NCI-H1694 (cell line): ENCODE data around the gene CYBRD1.
"Not testable (repeated sequence)": the region's sequence is repeated elsewhere in the genome, so short reads cannot be mapped to it uniquely, and the experiment has no call there.

Experiments
- DNase-seq: peaks from one replicate; lab custom pipeline; 2025; lab: John Stamatoyannopoulos, UW

Gene CYBRD1

GRCh38 chr2:171522052-171522787 is at the start of gene CYBRD1:
TSS of gene CYBRD1 (plus strand) at chr2:171522474. CDS start at chr2:171522546, 72 bp downstream.
- DNase-seq, result no peak

GRCh38 chr2:171475979-171476378 is 46.3 kb upstream of the CYBRD1 start:
- no peak for DNase-seq

- DNase-seq, result no peak
Measured at GRCh38 chr2:171478345-171478744, 43.9 kb upstream of the CYBRD1 start.

- DNase-seq, result no peak
Measured at GRCh38 chr2:171479154-171479814, 43.0 kb upstream of the CYBRD1 start.

GRCh38 chr2:171480908-171481307 is 41.4 kb upstream of the CYBRD1 start:
- no peak for DNase-seq

GRCh38 chr2:171482308-171482707 is 40.0 kb upstream of the CYBRD1 start:
- DNase-seq, result no peak

- DNase-seq, result no peak
Measured at GRCh38 chr2:171482877-171483276, 39.4 kb upstream of the CYBRD1 start.

- no peak for DNase-seq
Measured at GRCh38 chr2:171483793-171484192, 38.5 kb upstream of the CYBRD1 start.

- no peak for DNase-seq
Measured at GRCh38 chr2:171485116-171485515, 37.2 kb upstream of the CYBRD1 start.

- no peak for DNase-seq
Measured at GRCh38 chr2:171487201-171487600, 35.1 kb upstream of the CYBRD1 start.

GRCh38 chr2:171487803-171488259 is 34.4 kb upstream of the CYBRD1 start:
- no peak for DNase-seq

- DNase-seq, result no peak
Measured at GRCh38 chr2:171490577-171490976, 31.7 kb upstream of the CYBRD1 start.

- DNase-seq, result no peak
Measured at GRCh38 chr2:171491292-171491691, 31.0 kb upstream of the CYBRD1 start.

- DNase-seq, result no peak
Measured at GRCh38 chr2:171492664-171493063, 29.6 kb upstream of the CYBRD1 start.

- DNase-seq, result not testable (repeated sequence)
Measured at GRCh38 chr2:171497664-171498063, 24.6 kb upstream of the CYBRD1 start.

- DNase-seq, result no peak
Measured at GRCh38 chr2:171505374-171505773, 16.9 kb upstream of the CYBRD1 start.

GRCh38 chr2:171509945-171510731 is 12.1 kb upstream of the CYBRD1 start:
- no peak for DNase-seq

GRCh38 chr2:171512014-171512413 is 10.3 kb upstream of the CYBRD1 start:
- no peak for DNase-seq

- DNase-seq, result no peak
Measured at GRCh38 chr2:171512683-171513195, 9.5 kb upstream of the CYBRD1 start.

- no peak for DNase-seq
Measured at GRCh38 chr2:171513719-171514160, 8.5 kb upstream of the CYBRD1 start.

GRCh38 chr2:171514908-171515582 is 7.2 kb upstream of the CYBRD1 start:
- no peak for DNase-seq
